ENCODE results near the gene GPR162.

GRCh38 chr12:6823182-6824084, 1.8 kb downstream of the GPR162 start:
- TF ChIP-seq CTCF (IDR thresholded peaks at IDR 0.05) (no peak), POLR2A (IDR thresholded peaks at IDR 0.05) (no peak)
